RWPE1 (cell line): ENCODE results near the gene CAMK2D.

Experiments
- CTCF ChIA-PET: fragments of 350-600 bp; sonication (Branson Sonifier 250); formaldehyde crosslinking; extraction: SDS; loops from one replicate; lab custom pipeline; 2021; lab: Yijun Ruan, JAX
- POLR2A ChIA-PET: fragments of 400-600 bp; formaldehyde crosslinking; extraction: SDS; loops from one replicate; lab custom pipeline; 2020; ENCODE audit warnings: antibody characterized with exemption; ENCODE audit not compliant: low non-redundant PET; lab: Yijun Ruan, JAX
- DNase-seq: peaks from one replicate; pipeline ENCODE4 v3.0.0; 2012; ENCODE audit warnings: low spot score
- H3K27ac ChIP-seq: fragments of 450-650 bp; 2 replicates; pipeline ENCODE4 v1.5.1; 2017
- TF ChIP-seq, protein P1 (sequence below): fragments of 450-650 bp; conservative IDR thresholded peaks from 2 replicates; pipeline ENCODE4 v1.5.1; 2017; ENCODE audit warnings: low read depth, mild to moderate bottlenecking

The CAMK2D gene

DNA sequence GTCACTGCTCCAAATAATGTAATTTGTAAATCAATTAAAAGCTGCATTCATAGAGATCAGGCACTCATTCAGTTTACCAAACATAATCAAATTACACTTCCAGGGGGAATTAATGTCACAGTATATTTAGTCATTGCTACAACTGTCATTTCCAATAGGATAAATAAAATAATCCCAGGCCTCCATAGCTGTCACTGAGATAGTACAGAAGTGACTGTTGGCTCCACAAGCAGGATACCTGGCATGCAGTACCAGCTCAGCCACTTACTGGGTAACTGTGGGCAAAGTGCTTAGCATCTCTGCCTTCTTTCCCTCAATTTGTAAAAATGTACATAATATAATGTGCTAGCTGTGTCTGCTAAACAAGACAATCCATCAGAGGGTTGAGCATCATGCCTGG is 128.1 kb downstream of the CAMK2D start:
- ChIA-PET POLR2A (no interaction called here), CTCF (no interaction called here)
- H3K27ac ChIP-seq = no peak overlapping the region

DNA sequence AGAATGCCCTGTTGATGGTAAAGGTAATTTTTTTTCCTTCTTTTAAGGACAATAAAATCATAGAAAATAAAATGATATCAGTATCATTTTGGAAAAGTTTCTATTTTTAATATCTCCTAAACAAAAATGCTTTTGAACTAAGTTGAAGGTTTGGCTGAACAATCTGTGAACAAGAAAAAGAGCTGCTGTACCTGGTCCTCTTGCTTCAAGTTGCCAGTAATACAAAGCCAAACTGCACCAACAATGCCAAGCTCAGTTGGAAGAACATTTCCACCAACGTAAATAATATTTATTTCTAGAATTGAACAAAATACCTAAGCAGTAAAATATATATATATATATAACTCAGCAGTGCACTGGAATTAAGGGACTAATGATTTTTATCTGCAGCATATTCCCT is 132.8 kb downstream of the CAMK2D start:
- H3K27ac ChIP-seq = no peak overlapping the region
- TF ChIP-seq, protein P1, sequence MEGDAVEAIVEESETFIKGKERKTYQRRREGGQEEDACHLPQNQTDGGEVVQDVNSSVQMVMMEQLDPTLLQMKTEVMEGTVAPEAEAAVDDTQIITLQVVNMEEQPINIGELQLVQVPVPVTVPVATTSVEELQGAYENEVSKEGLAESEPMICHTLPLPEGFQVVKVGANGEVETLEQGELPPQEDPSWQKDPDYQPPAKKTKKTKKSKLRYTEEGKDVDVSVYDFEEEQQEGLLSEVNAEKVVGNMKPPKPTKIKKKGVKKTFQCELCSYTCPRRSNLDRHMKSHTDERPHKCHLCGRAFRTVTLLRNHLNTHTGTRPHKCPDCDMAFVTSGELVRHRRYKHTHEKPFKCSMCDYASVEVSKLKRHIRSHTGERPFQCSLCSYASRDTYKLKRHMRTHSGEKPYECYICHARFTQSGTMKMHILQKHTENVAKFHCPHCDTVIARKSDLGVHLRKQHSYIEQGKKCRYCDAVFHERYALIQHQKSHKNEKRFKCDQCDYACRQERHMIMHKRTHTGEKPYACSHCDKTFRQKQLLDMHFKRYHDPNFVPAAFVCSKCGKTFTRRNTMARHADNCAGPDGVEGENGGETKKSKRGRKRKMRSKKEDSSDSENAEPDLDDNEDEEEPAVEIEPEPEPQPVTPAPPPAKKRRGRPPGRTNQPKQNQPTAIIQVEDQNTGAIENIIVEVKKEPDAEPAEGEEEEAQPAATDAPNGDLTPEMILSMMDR = no peak
- no peak for DNase-seq
- POLR2A ChIA-PET = no interaction called here
- CTCF ChIA-PET = no interaction called here

More for the DNA sequence above, 128.1 kb downstream of the CAMK2D start:
- DNase-seq = no peak
- TF ChIP-seq, protein P1 = no peak

DNA sequence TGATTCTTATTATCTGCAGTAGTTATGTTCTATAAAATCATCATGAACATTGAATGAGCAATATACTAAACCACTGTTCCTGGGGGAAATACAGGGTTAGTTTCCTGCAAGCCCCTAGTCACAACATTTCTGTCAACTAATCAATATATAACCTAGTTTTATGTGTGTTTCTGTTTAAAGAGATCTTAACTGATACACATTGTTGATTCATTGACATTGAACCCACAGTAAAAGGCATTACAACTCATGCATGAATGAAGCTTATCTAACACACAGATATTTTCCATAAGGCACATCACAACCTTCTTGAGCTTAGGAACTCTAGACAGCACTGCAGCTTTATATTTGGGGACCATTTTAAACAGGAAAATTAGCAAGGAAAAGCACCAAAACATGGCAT is 134.2 kb downstream of the CAMK2D start:
- POLR2A ChIA-PET = no interaction called here
- TF ChIP-seq, protein P1 = no peak

DNA sequence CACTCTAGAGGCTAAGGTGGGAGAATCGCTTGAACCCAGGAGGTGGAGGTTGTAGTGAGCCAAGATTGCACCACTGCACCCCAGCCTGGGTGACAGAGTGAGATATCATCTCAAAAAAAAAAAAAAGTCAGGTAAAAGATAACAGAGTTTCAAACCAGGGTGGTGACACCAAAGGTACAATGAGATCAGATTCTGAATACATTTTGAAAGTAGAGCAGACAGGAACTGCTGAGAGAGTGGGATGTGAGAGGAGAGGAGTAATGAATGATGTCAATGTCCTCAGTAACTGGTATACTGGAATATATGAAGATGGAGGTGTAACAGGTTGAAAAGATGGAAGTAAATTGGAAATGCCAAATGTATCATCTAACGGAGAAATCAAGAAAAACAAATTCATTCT is 135.6 kb downstream of the CAMK2D start:
- TF ChIP-seq, protein P1 = no peak
- no peak overlapping the region for H3K27ac ChIP-seq
- ChIA-PET CTCF (no interaction called here), POLR2A (no interaction called here)
- DNase-seq = no peak

More for the DNA sequence above, 134.2 kb downstream of the CAMK2D start:
- no peak for DNase-seq
- CTCF ChIA-PET = no interaction called here
- no peak overlapping the region for H3K27ac ChIP-seq

DNA sequence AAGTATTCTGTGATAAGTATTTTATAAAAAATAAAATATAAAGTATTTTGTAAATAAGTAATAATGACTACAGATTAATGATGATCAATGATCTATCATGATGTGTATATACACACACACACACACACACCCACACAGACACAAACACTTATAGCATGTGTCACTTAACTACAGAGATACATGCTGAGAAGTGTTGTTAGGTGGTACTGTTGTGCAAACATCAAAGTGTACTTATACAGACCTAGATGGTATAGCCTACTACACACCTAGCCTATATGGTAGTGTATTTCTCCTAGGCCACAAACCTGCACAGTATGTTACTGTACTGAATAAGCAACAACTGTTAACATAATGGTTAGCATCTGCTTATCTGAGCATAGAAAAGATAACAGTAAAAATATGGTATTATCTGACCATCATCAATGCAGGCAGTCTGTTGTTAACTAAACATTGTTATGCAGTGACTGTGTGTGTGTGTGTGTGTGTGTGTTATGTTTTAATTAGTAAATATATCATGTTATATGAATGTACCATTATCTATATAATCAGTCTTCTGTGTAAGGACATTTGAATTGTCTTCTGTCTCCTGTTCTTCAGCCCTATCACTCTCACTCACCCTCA is 138.2 kb downstream of the CAMK2D start:
- POLR2A ChIA-PET = no interaction called here
- TF ChIP-seq, protein P1 = no peak
- H3K27ac ChIP-seq = no peak overlapping the region
- no peak for DNase-seq
- CTCF ChIA-PET = interaction anchor here (0.6 kb wide), 1 partner anchor 249 kb away, joined by 3 read pairs; no protein-coding TSS in a partner anchor

DNA sequence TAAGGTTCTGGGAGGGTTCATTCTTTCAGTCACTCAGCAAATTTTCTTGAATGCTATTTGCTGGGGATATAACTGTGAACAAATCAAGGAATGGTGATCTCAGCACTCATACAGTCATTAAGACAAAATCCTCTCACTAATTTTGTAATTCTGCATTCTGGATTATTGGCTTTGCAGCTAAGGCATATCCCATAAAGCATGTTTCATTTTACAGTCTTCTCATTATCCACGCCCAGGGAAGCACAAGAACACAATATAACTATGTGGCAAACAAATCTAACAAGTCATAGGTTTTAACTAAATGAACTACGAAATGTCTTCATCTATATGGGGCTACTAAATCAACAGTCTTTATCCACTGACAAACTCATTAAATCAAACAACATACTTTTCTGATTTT is 139.9 kb downstream of the CAMK2D start:
- H3K27ac ChIP-seq = no peak overlapping the region
- POLR2A ChIA-PET = no interaction called here
- TF ChIP-seq, protein P1 = no peak
- CTCF ChIA-PET = no interaction called here
- DNase-seq = no peak
